Sigmoid colon (tissue), 4 donors: ENCODE data around the gene MAST2.

ENCODE experiments used
- POLR2A ChIP-seq, 2 donors: fragments of 450-650 bp; IDR thresholded peaks; one replicate each; pipeline ENCODE4 v1.6.1; 2016; ENCODE audit warnings: antibody characterized with exemption in 2 of 2, mild to moderate bottlenecking in 2 of 2, moderate library complexity in 2 of 2
- POLR2AphosphoS5 ChIP-seq, 4 donors: sonication (generic); formaldehyde crosslinking; IDR thresholded peaks; one replicate each; pipeline ENCODE4 v1.6.1; 2017; ENCODE audit warnings: antibody characterized with exemption in 4 of 4
- TF ChIP-seq, protein P1 (sequence below), 4 experiments: fragments of 450-650 bp in 3 of 4; fragments of 200-600 bp in 1 of 4; IDR thresholded peaks; one replicate each; pipeline ENCODE4 v1.5.1; 2016 to 2019; ENCODE audit warnings: antibody characterized with exemption in 4 of 4, mild to moderate bottlenecking in 3 of 4, moderate library complexity in 2 of 4

DNA sequence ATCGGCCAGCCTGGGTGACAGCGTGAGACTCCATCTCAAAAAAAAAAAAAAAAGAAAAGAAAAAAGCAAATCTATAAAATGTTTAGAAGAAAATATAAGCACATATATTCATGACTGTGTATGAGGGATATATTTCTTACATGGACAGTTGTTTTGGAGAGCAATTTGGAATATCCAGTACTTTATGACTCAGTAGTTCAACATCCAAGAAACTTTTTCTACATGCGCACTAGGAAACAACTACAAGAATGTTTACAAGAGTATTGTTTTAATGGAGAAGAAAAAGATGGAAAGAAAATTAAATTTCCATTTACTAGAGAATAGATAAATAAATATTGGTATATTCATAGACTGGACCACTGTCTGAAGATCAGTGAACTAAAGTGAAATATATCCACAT, 77.5 kb downstream of the MAST2 start:
- TF ChIP-seq POLR2A (IDR thresholded peaks at IDR 0.05) (no peak), POLR2AphosphoS5 (IDR thresholded peaks at IDR 0.05) (no peak)
- TF ChIP-seq, protein P1, sequence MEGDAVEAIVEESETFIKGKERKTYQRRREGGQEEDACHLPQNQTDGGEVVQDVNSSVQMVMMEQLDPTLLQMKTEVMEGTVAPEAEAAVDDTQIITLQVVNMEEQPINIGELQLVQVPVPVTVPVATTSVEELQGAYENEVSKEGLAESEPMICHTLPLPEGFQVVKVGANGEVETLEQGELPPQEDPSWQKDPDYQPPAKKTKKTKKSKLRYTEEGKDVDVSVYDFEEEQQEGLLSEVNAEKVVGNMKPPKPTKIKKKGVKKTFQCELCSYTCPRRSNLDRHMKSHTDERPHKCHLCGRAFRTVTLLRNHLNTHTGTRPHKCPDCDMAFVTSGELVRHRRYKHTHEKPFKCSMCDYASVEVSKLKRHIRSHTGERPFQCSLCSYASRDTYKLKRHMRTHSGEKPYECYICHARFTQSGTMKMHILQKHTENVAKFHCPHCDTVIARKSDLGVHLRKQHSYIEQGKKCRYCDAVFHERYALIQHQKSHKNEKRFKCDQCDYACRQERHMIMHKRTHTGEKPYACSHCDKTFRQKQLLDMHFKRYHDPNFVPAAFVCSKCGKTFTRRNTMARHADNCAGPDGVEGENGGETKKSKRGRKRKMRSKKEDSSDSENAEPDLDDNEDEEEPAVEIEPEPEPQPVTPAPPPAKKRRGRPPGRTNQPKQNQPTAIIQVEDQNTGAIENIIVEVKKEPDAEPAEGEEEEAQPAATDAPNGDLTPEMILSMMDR (IDR thresholded peaks at IDR 0.05) = no peak
